HL-60/S4 treated with retinoic acid at 250 ng/mL for 4 days and 3 days (cell line): Measurements from ENCODE around the gene MARK1.

Experiments
- in situ Hi-C: fragments of 300-500 bp; cut with MboI; formaldehyde crosslinking; loops from 2 replicates; pipeline ENCODE4 v1.7.0; 2022; ENCODE audit warnings: low sequenced_read_pairs

MARK1 gene

GRCh38 chr1:220708936-220709801 lies 181.2 kb downstream of the MARK1 start:
- in situ Hi-C loops, result no loop called here

DNA sequence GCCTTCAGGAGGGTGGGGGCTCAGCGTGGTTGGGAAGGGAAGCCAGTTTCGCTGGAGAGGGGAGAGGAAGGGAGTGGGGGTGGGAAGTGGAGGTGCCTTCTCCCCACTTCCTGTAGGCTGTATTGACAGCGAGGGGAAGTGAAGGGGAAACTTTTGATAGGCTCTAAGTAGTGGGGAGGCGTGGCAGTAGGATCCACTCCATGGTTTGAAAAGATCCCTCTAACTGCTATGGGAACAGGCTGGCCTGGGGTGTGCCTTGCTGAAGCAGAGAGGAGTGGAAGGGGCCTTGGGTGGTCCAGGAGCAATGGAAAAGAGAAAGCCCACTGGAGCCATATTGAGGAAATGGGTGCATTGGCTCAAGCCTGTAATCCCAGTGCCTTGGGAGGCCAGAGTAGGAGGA lies 182.4 kb downstream of the MARK1 start:
- in situ Hi-C loops, result no loop called here

- in situ Hi-C loops, result no loop called here
These were observed 183.3 kb downstream of the MARK1 start for GRCh38 chr1:220711056-220711809.
